Body of pancreas (tissue), 4 donors: Measurements from ENCODE around the gene STARD9.

Experiments
- POLR2A ChIP-seq, 3 donors: fragments of 450-650 bp; IDR thresholded peaks; one replicate each; pipeline ENCODE4 v1.6.1; 2016; ENCODE audit warnings: antibody characterized with exemption in 3 of 3, mild to moderate bottlenecking in 2 of 3
- TF ChIP-seq, protein P1 (sequence below), 7 experiments: fragments of 450-650 bp in 4 of 7; fragments of 200-600 bp in 3 of 7; sonication (generic) in 3 of 7; IDR thresholded peaks; one replicate each; pipeline ENCODE4 v1.5.1; 2016 to 2019; ENCODE audit warnings: antibody characterized with exemption in 7 of 7

DNA sequence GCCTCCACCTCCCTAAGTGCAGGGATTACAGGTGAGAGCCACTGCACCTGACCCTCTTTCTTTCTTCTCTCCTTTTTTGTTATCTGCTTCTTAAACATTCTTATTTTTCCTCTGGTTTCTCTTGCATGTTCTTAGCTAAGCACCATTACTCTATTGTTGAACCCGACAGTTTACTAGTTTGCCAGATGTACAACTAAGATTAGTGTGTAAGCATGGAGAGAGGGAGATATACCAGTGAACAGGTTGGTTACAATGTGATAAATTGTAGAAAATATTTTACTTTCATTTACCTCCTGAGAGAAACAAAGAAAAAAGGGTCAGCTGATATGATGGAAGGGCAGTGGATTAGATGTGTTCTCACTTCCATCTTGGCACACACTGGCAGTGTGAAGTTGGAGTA, 21.9 kb upstream of the STARD9 start:
- TF ChIP-seq POLR2A (IDR thresholded peaks at IDR 0.05), result no peak
- TF ChIP-seq, protein P1, sequence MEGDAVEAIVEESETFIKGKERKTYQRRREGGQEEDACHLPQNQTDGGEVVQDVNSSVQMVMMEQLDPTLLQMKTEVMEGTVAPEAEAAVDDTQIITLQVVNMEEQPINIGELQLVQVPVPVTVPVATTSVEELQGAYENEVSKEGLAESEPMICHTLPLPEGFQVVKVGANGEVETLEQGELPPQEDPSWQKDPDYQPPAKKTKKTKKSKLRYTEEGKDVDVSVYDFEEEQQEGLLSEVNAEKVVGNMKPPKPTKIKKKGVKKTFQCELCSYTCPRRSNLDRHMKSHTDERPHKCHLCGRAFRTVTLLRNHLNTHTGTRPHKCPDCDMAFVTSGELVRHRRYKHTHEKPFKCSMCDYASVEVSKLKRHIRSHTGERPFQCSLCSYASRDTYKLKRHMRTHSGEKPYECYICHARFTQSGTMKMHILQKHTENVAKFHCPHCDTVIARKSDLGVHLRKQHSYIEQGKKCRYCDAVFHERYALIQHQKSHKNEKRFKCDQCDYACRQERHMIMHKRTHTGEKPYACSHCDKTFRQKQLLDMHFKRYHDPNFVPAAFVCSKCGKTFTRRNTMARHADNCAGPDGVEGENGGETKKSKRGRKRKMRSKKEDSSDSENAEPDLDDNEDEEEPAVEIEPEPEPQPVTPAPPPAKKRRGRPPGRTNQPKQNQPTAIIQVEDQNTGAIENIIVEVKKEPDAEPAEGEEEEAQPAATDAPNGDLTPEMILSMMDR (IDR thresholded peaks at IDR 0.05), result no peak
